NCI-H2107 treated with DMSO at 0.1 percent for 48 hours (cell line): ENCODE measurements around the gene CD8B.
A peak's percentile ranks its signal among the peaks of the same experiment; 100 is the strongest.

Experiments used
- DNase-seq: peaks from one replicate; lab custom pipeline; 2025; ENCODE audit not compliant: unreplicated experiment; lab: John Stamatoyannopoulos, UW

The CD8B gene

GRCh38 chr2:86775338-86775737 is 86.3 kb downstream of the CD8B start:
- no peak for DNase-seq

DNA sequence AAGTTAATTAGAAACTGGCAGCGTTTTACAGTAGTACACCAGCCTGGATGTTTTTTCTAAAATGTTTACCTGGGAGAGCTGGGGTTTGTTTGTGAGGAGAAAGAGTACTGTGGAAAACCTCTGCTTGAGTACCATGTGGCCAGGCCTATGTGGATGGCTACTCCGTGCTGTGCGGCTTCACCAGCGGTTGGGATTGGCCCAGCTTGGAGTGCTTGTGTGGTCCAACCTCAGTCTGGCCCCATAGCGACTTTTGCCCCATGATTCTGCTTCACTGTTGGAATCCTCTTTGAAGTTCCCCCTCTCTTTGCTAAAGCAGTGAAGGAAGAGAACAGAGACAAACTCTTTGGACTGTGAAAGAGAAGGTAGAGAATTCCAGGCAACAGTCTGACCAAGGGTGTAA is 86.8 kb downstream of the CD8B start:
- DNase-seq = no peak

DNA sequence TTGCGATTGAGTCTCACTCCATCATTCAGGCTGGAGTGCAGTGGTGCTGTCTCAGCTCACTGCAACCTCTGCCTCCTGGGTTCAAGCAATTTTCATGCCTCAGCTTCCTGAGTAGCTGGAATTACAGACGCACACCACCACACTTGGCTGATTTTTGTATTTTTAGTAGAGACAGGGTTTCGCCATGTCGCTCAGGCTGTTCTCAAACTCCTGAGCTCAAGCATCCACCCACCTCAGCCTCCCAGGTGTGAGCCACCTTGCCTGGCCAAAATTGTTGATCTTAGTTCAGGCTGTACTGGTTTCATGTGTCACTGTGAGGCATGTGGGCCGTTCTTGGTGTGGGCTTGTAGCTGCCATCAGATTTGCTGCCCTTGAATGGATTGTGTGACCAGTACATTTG is 89.1 kb downstream of the CD8B start:
- no peak for DNase-seq

DNA sequence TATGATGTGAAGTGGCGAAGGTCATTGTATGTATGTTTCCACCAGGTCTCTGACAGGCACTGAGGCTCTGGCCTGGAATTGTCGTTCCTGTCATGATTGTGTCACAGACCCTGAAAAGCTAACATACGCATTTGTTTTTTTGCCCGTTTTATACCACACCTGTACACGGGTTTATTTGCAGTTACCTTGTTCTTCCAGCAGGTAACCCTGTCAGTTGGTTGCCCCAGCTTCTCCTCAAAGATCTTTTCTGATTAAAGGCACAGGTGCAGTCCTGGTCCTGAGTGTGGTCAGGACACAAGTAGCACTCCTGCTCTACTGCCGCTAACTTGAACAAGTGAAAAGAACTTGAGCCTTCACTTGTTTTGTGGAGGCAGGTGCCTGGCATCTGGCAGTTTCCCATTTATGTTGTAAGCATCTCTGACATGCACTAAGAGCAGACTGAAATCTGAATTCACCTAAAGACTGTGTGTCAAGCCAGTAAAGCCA is 90.8 kb downstream of the CD8B start:
- peak; percentile 53 for DNase-seq

DNA sequence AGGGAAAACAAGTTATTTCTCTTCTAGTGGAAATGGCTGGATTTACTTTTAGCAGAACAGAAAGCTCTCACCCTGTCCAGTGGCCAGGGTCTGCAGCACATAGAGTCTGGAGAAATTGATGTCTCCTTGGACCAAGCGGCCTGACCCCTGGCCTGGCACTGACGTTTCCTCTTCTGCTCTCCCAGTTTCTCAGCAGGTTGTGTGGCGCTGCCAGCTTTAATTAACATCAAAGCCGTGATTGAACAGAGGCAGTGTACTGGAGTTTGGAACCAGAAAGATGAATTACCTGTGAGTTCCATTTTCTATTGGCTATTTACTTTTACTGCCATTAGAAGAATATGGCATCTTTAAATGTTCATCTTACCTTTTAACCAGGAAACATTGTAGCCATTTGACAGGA is 91.8 kb downstream of the CD8B start:
- DNase-seq = no peak

- DNase-seq = no peak
These were observed 93.3 kb downstream of the CD8B start for GRCh38 chr2:86768189-86768949.
